Measurements from ENCODE around the gene TRIM47.

The TRIM47 gene

GRCh38 chr17:75915268-75915667 lies 36.9 kb upstream of the TRIM47 start:
- DNase-seq (ENCODE audit: insufficient read length, low spot score) (no peak), FAIRE-seq (no peak)
- TF ChIP-seq CTCF (IDR thresholded peaks at IDR 0.05; ENCODE audit: insufficient read depth, missing control alignments) = no peak

GRCh38 chr17:75914643-75915267 lies 36.4 kb upstream of the TRIM47 start:
- no peak for TF ChIP-seq CTCF (IDR thresholded peaks at IDR 0.05; ENCODE audit: insufficient read depth, missing control alignments)
- no peak for DNase-seq (ENCODE audit: insufficient read length, low spot score)
- no peak for FAIRE-seq

- no peak for TF ChIP-seq CTCF (IDR thresholded peaks at IDR 0.05; ENCODE audit: insufficient read depth, missing control alignments)
- no peak for DNase-seq (ENCODE audit: insufficient read length, low spot score)
- no peak for FAIRE-seq
Observed at GRCh38 chr17:75913537-75914210, 35.3 kb upstream of the TRIM47 start.

GRCh38 chr17:75910699-75911098 lies 32.3 kb upstream of the TRIM47 start:
- DNase-seq (ENCODE audit: insufficient read length, low spot score) = no peak
- FAIRE-seq = no peak
- TF ChIP-seq CTCF (IDR thresholded peaks at IDR 0.05; ENCODE audit: insufficient read depth, missing control alignments) = no peak

DNA sequence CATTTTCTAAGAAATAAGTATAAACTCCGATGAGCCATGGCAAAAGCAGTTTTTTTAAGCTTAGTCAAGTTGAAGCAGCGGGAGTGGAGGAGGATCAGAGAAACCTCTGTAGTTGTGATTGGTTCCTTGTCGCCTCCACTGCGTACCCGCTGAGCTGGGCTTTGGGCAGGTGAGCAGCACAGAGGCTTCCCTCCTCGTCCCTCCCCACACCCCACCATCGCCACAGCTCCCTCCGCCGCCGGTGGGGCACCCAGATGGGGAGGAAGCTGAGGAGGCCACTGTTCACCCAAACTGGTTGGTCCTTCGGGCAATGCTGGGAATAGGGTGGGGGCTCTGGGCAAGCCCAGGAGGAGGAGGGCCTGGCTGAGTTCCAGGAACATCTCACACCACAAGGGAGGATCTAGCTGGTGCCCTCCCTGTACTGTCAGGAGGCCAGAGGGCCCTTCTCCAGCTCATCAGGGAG lies 31.5 kb upstream of the TRIM47 start:
- no peak for TF ChIP-seq CTCF (IDR thresholded peaks at IDR 0.05; ENCODE audit: insufficient read depth, missing control alignments)
- DNase-seq (ENCODE audit: insufficient read length, low spot score) (no peak), FAIRE-seq (no peak)

DNA sequence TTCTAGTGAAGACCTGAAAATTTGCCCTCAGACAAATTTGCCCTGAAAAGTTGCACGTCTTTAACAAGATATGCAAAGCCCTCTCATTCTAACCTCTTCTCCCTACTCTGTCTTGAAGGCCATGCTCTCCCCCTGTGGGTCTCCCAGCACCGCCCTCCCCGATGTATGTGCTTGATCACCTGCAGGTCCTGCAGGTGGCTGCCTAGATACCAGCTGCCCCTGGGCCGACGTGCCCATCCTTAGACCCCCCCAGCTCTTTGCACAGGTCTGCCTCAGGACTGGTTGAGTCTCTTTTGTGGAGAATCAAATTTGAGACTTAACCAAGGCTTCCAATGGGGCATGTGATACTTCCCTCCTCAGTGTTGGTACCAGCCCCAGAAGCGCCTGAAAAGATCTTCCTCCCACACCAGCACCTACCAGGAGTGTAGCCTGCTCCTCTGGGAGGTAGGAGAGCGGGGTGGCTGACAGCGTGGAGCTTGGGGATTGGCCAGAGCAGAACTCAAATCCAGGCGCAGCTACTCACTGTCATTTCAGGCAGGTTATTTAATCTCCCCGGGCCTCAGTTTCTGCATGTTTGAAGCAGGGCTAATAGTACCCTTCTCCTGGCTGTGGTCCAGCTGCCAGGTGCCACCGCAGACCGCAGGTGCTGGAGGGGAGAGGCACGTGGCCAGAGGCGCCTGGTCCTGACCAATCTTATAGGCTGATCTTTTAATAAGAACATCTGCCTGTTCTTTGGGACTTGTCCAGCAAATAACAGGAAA lies 30.9 kb upstream of the TRIM47 start:
- FAIRE-seq = no peak

More for the DNA sequence above, 30.9 kb upstream of the TRIM47 start:
- no peak for DNase-seq (ENCODE audit: insufficient read length, low spot score)
- no peak for TF ChIP-seq CTCF (IDR thresholded peaks at IDR 0.05; ENCODE audit: insufficient read depth, missing control alignments)

All from D721Med (cell line).